IMR-90 (cell line): ENCODE measurements around the gene MALAT1.
A peak's percentile ranks its signal among the peaks of the same experiment; 100 is the strongest.

Experiments used
- BHLHE40 ChIP-seq: fragments of 150-350 bp; IDR thresholded peaks from 2 replicates; pipeline ENCODE4 v1.6.1; 2016; ENCODE audit warnings: mild to moderate bottlenecking, low read depth, low read length
- CEBPB ChIP-seq: IDR thresholded peaks from 2 replicates; pipeline ENCODE4 v1.6.1; 2012; ENCODE audit warnings: low read depth, low read length, improper control_type of control experiment
- FOS ChIP-seq: fragments of 150-350 bp; IDR thresholded peaks from 2 replicates; pipeline ENCODE4 v1.6.1; 2016; ENCODE audit warnings: low read depth, low read length
- MAFK ChIP-seq: IDR thresholded peaks from 2 replicates; pipeline ENCODE4 v1.6.1; 2012; ENCODE audit warnings: low read depth, low read length, improper control_type of control experiment
- MXI1 ChIP-seq: IDR thresholded peaks from 2 replicates; pipeline ENCODE4 v1.6.1; 2012; ENCODE audit warnings: low read depth, mild to moderate bottlenecking, low read length, moderate library complexity, borderline replicate concordance
- NFE2L2 ChIP-seq: fragments of 150-350 bp; IDR thresholded peaks from 2 replicates; pipeline ENCODE4 v1.6.1; 2016; ENCODE audit warnings: low read depth, mild to moderate bottlenecking, low read length
- POLR2A ChIP-seq: IDR thresholded peaks from 2 replicates; pipeline ENCODE4 v1.6.1; 2012; ENCODE audit warnings: mild to moderate bottlenecking, low read depth, low read length
- RAD21 ChIP-seq: IDR thresholded peaks from 2 replicates; pipeline ENCODE4 v1.6.1; 2012; ENCODE audit warnings: low read length, improper control_type of control experiment
- RFX5 ChIP-seq: IDR thresholded peaks from 2 replicates; pipeline ENCODE4 v1.8.0; 2012; ENCODE audit warnings: low read depth, mild to moderate bottlenecking, low read length, moderate library complexity
- SMC3 ChIP-seq: fragments of 150-350 bp; IDR thresholded peaks from 2 replicates; pipeline ENCODE4 v1.6.1; 2016; ENCODE audit warnings: low read depth, mild to moderate bottlenecking, antibody characterized with exemption, low read length, moderate library complexity
- TF ChIP-seq, protein P1 (sequence below): fragments of 150-350 bp; IDR thresholded peaks from 2 replicates; pipeline ENCODE4 v1.6.1; 2016; ENCODE audit warnings: low read depth, mild to moderate bottlenecking, low read length, moderate library complexity, borderline replicate concordance
- TF ChIP-seq, protein P2 (sequence below): conservative IDR thresholded peaks from 2 replicates; pipeline ENCODE4 v1.5.1; 2012; ENCODE audit warnings: mild to moderate bottlenecking, low read depth, low read length, improper control_type of control experiment
- TF ChIP-seq, protein P3 (sequence below): fragments of 150-350 bp; IDR thresholded peaks from 2 replicates; pipeline ENCODE4 v1.6.1; 2017; ENCODE audit warnings: mild to moderate bottlenecking, antibody characterized with exemption, low read length, low read depth

DNA sequence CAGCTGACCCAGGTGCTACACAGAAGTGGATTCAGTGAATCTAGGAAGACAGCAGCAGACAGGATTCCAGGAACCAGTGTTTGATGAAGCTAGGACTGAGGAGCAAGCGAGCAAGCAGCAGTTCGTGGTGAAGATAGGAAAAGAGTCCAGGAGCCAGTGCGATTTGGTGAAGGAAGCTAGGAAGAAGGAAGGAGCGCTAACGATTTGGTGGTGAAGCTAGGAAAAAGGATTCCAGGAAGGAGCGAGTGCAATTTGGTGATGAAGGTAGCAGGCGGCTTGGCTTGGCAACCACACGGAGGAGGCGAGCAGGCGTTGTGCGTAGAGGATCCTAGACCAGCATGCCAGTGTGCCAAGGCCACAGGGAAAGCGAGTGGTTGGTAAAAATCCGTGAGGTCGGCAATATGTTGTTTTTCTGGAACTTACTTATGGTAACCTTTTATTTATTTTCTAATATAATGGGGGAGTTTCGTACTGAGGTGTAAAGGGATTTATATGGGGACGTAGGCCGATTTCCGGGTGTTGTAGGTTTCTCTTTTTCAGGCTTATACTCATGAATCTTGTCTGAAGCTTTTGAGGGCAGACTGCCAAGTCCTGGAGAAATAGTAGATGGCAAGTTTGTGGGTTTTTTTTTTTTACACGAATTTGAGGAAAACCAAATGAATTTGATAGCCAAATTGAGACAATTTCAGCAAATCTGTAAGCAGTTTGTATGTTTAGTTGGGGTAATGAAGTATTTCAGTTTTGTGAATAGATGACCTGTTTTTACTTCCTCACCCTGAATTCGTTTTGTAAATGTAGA is 1.7 kb downstream of the MALAT1 start:
- TF ChIP-seq, protein P1, sequence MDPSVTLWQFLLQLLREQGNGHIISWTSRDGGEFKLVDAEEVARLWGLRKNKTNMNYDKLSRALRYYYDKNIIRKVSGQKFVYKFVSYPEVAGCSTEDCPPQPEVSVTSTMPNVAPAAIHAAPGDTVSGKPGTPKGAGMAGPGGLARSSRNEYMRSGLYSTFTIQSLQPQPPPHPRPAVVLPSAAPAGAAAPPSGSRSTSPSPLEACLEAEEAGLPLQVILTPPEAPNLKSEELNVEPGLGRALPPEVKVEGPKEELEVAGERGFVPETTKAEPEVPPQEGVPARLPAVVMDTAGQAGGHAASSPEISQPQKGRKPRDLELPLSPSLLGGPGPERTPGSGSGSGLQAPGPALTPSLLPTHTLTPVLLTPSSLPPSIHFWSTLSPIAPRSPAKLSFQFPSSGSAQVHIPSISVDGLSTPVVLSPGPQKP = no peak
- TF ChIP-seq CEBPB = no peak
- TF ChIP-seq, protein P2, sequence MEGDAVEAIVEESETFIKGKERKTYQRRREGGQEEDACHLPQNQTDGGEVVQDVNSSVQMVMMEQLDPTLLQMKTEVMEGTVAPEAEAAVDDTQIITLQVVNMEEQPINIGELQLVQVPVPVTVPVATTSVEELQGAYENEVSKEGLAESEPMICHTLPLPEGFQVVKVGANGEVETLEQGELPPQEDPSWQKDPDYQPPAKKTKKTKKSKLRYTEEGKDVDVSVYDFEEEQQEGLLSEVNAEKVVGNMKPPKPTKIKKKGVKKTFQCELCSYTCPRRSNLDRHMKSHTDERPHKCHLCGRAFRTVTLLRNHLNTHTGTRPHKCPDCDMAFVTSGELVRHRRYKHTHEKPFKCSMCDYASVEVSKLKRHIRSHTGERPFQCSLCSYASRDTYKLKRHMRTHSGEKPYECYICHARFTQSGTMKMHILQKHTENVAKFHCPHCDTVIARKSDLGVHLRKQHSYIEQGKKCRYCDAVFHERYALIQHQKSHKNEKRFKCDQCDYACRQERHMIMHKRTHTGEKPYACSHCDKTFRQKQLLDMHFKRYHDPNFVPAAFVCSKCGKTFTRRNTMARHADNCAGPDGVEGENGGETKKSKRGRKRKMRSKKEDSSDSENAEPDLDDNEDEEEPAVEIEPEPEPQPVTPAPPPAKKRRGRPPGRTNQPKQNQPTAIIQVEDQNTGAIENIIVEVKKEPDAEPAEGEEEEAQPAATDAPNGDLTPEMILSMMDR = no peak
- TF ChIP-seq, protein P3, sequence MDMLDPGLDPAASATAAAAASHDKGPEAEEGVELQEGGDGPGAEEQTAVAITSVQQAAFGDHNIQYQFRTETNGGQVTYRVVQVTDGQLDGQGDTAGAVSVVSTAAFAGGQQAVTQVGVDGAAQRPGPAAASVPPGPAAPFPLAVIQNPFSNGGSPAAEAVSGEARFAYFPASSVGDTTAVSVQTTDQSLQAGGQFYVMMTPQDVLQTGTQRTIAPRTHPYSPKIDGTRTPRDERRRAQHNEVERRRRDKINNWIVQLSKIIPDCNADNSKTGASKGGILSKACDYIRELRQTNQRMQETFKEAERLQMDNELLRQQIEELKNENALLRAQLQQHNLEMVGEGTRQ = peak; percentile 39
- TF ChIP-seq RAD21 = no peak
- TF ChIP-seq POLR2A = no peak
- no peak for TF ChIP-seq FOS
- no peak for TF ChIP-seq SMC3
- TF ChIP-seq NFE2L2 = peak; percentile 9; the same call in 1 of the 2 replicates
- TF ChIP-seq MXI1 = no peak
- no peak for TF ChIP-seq MAFK
- no peak for TF ChIP-seq BHLHE40
- TF ChIP-seq RFX5 = no peak
